HG03045 (cell line): Measurements from ENCODE around the gene OR2H1.

ENCODE experiments used
- ATAC-seq: cut with Tn5 transposase; IDR thresholded peaks from one replicate; pipeline ENCODE4 v1.9.1; 2021; ENCODE audit warnings: mild to moderate bottlenecking, moderate library complexity; ENCODE audit not compliant: unreplicated experiment

The OR2H1 gene

GRCh38 chr6:29509239-29509638, 52.3 kb downstream of the OR2H1 start:
- ATAC-seq = peak; percentile 81

GRCh38 chr6:29509711-29510110, 52.8 kb downstream of the OR2H1 start:
- ATAC-seq = no peak

GRCh38 chr6:29510202-29510601, 53.2 kb downstream of the OR2H1 start:
- no peak for ATAC-seq

- no peak for ATAC-seq
Measured at GRCh38 chr6:29510746-29511300, 53.9 kb downstream of the OR2H1 start.
